Neutrophil (primary cell): ENCODE measurements around the gene KRTAP12-3.

Experiments used
- H3K27ac ChIP-seq: fragments of 200-600 bp; sonication (generic); 2 replicates; pipeline ENCODE4 v1.5.1; 2016; ENCODE audit warnings: mild to moderate bottlenecking, moderate library complexity
- H3K27me3 ChIP-seq: fragments of 200-600 bp; sonication (generic); 2 replicates; pipeline ENCODE4 v1.6.0; 2016; ENCODE audit warnings: mild to moderate bottlenecking
- H3K36me3 ChIP-seq: fragments of 200-600 bp; sonication (generic); 2 replicates; pipeline ENCODE4 v1.5.1; 2017
- H3K4me1 ChIP-seq, 2 experiments: fragments of 200-600 bp in 1 of 2; sonication (generic) in 1 of 2; 1 replicate in 1 of 2; 2 replicates in 1 of 2; pipeline versions ENCODE4 v1.5.1 to v1.6.1; 2013 to 2016; ENCODE audit warnings: low read depth in 1 of 2, low read length in 1 of 2, mild to moderate bottlenecking in 1 of 2, moderate library complexity in 1 of 2; ENCODE audit not compliant: control insufficient read depth in 1 of 2, insufficient read depth in 1 of 2
- H3K4me3 ChIP-seq, 2 experiments: fragments of 200-600 bp in 1 of 2; sonication (generic) in 1 of 2; 1 replicate in 1 of 2; 2 replicates in 1 of 2; pipeline ENCODE4 v1.5.1; 2013 to 2016; ENCODE audit warnings: low read depth in 1 of 2, low read length in 1 of 2, mild to moderate bottlenecking in 1 of 2, moderate library complexity in 1 of 2
- H3K9me3 ChIP-seq: fragments of 200-600 bp; sonication (generic); 2 replicates; pipeline ENCODE4 v1.5.1; 2016
- TF ChIP-seq, protein P1 (sequence below): fragments of 200-600 bp; sonication (generic); IDR thresholded peaks from 2 replicates; pipeline ENCODE4 v1.5.1; 2016; ENCODE audit warnings: antibody characterized with exemption

Gene KRTAP12-3

DNA sequence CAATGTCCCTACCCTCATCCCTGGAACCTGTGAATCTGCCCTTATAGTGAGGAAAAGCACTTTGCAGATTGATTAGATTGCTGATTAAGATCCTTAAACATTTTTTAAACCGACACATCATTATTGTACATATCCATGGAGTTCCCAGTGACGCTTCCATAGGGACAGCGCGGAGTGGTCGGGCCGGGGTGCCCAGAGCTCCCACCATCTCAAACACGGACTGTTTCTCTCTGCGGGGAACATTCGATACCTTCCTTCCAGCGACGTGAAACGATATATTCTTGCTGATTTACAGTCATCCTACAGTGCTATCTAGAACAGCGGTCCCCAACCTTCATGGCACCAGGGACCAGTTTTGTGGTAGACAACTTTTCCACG is 43.3 kb downstream of the KRTAP12-3 start:
- Histone ChIP-seq H3K4me3 (no peak overlapping the region), H3K9me3 (no peaks in the 10 kb centered on the region), H3K36me3 (no peaks in the 10 kb centered on the region), H3K4me1 (no peaks in the 10 kb centered on the region), H3K27ac (no peak overlapping the region), H3K27me3 (peaks cover 100% of the 10 kb centered on the region)
- TF ChIP-seq, protein P1, sequence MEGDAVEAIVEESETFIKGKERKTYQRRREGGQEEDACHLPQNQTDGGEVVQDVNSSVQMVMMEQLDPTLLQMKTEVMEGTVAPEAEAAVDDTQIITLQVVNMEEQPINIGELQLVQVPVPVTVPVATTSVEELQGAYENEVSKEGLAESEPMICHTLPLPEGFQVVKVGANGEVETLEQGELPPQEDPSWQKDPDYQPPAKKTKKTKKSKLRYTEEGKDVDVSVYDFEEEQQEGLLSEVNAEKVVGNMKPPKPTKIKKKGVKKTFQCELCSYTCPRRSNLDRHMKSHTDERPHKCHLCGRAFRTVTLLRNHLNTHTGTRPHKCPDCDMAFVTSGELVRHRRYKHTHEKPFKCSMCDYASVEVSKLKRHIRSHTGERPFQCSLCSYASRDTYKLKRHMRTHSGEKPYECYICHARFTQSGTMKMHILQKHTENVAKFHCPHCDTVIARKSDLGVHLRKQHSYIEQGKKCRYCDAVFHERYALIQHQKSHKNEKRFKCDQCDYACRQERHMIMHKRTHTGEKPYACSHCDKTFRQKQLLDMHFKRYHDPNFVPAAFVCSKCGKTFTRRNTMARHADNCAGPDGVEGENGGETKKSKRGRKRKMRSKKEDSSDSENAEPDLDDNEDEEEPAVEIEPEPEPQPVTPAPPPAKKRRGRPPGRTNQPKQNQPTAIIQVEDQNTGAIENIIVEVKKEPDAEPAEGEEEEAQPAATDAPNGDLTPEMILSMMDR = no peak

DNA sequence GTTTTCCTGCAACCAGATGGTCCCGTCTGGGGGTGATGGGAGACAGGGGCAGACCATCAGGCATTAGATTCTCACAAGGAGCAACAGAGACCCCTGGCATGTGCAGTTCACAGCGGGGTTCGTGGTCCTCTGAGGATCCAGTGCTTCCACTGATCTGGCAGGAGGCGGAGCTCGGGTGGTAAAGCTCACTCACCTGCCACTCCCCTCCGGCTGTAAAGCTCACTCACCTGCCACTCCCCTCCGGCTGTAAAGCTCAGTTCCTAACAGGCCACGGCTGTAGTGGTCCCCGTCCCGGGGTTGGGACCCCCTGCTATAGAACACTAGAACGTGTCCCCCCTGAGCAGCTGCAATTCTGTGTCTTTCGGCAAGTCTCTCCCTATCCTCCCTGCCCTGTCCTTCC is 43.8 kb downstream of the KRTAP12-3 start:
- Histone ChIP-seq H3K4me1 (no peaks in the 10 kb centered on the region), H3K27ac (no peak overlapping the region), H3K27me3 (peaks cover 100% of the 10 kb centered on the region), H3K9me3 (no peaks in the 10 kb centered on the region), H3K4me3 (no peak overlapping the region), H3K36me3 (no peaks in the 10 kb centered on the region)
- TF ChIP-seq, protein P1 = no peak

DNA sequence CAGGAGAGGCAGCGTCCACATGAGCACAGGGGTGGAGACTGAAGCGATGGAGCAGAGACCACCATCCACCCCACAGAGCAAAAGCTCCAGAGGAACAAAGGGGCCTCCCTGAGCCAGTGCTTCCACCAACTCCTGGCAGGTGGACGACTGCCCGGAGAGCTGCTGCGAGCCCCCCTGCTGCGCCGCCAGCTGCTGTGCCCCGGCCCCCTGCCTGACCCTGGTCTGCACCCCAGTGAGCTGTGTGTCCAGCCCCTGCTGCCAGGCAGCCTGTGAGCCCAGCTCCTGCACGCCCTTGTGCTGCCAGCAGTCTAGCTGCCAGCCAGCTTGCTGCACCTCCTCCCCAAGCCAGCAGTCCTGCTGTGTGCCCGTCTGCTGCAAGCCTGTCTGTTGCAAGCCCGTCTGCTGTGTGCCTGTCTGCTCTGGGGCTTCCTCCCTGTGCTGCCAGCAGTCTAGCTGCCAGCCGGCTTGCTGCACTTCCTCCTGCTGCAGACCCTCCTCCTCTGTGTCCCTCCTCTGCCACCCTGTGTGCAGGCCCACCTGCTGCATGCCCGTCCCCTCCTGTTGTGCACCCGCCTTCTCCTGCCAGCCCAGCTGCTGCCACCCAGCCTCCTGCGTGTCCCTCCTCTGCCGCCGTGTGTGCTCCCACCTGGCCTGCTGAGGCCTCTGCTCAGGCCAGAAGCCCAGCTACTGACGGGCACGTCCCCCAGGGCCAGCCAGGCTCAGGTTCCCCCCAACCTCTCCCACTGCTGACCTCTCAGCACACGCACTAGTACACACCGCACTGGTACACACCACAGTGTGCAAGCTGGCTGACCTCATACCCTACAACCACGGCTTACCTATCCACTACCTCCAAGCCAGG is 44.6 kb downstream of the KRTAP12-3 start:
- Histone ChIP-seq H3K36me3 (no peaks in the 10 kb centered on the region), H3K9me3 (no peaks in the 10 kb centered on the region), H3K27ac (no peak overlapping the region), H3K4me1 (no peaks in the 10 kb centered on the region), H3K27me3 (peaks cover 100% of the 10 kb centered on the region), H3K4me3 (no peak overlapping the region)
- TF ChIP-seq, protein P1 = no peak

DNA sequence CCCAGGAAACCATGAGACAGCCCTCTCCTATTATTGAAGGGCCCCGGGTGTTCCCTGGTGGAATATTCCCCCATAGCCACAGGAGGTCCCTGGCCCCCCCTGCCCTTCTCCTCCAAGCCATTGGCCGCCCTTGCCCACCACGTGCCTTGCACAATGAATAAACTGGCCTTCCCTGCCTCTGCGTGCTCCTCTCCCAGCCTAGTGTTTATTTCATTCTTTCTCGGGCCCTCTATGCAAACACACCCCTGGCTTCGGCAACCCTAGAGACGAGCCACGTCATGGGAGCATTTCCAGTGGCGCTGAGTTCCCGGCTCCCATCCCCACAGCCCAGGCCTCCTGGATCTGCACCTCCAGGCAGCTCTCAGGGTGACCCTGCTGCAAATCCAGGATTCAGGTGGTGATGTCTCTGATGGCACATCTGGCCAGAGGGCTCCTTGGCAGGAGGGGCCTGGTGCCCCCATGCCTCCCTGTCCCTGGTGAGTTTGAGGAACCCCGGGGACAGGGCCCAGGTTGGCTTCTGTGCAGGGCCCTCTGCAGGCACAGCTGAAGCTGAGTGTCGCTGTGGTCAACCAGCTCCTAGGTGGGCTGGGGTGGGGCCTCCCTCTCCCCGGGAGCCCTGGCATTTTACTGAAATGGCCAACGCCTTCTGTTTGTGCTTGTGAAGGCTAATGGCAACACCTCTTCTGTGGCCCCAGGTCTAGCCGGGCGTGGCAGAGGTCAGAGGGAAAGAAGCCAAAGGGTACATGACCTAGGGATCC is 45.4 kb downstream of the KRTAP12-3 start:
- Histone ChIP-seq H3K27me3 (peaks cover 100% of the 10 kb centered on the region), H3K36me3 (no peaks in the 10 kb centered on the region), H3K27ac (no peak overlapping the region), H3K9me3 (no peaks in the 10 kb centered on the region), H3K4me1 (no peaks in the 10 kb centered on the region), H3K4me3 (no peak overlapping the region)
- TF ChIP-seq, protein P1 = no peak

DNA sequence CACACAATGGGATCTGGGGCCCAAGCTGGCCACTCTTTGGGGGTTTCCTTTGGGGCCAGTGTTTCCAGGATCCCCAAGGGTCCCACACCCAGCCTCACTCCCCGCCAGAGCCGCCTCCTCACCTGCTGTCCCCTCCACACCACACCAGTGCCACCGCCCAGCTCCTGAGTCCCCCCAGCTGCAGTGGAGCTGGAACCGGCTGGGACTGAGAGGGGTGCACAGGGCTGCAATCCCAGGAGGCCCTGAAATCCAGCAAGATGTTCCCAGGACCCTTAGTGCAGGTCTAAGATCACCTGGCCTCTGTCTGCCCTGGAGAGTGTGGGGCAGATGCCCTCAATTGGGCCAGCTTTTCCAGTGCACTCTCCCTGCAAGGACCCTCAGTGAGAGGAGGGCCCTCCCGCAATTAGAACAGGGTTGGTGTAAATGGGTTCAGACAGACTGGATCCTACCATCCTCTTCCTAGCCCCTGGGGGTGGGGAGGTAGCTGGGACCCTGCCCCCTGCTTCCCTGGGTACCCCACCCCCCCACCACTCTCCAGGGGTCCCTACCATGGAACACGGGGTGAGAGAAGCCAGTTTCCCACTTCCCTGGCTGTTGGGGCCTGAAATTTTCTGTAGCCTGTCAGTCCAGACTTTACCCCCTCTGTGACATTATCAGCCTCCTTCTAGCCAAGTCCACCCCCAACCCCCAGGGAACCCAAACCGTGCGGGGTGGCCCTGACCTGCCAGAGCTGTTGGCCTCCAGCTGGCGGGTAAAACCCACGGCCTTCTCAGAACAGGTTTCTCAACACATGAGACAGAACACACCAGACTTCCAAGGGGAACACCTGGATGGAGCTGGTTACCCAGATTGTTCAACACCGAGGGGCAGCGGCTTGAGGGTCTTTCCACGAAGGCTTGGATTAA is 46.3 kb downstream of the KRTAP12-3 start:
- Histone ChIP-seq H3K4me3 (no peak overlapping the region), H3K27me3 (peaks cover 100% of the 10 kb centered on the region), H3K36me3 (no peaks in the 10 kb centered on the region), H3K27ac (no peak overlapping the region), H3K4me1 (no peaks in the 10 kb centered on the region), H3K9me3 (no peaks in the 10 kb centered on the region)
- TF ChIP-seq, protein P1 = no peak
